NCI-H2196 (cell line): Measurements from ENCODE around the gene VPS26C.

Experiments
- DNase-seq: peaks from one replicate; lab custom pipeline; 2025; ENCODE audit not compliant: unreplicated experiment; lab: John Stamatoyannopoulos, UW

The VPS26C gene

DNA sequence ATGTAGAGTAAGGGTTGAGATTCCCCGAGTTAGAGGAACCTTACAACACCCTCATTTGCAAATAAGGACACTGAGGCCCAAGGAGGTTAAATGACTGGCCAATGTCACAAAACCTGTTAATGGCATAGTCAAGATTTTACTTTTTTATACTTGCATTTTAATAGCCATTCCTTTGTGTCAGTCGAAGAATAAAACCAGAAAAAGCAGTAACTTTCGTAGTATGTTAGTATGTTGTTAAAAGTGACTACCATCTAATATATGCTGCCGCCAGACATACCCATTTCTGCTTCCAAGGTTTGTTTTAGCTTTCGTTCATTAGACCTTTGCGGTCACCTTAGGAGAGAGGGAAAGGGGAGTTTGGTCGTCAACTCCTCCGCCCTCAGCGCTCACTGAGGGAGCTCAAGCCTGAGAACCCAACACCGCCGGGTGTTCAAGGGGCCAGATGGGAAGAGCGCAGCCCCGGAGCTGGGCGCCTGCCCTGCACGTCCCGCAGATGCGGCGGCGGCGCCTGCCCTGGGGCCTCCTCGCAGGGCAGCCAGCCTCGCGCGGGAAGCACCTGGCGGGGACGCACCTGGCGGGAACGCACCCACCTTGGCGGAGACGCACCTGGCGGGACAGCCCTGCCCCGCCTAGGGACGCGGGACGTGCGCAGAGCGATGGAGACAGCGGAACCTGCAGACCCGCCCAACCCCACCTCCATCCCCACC lies 466 bp downstream of the VPS26C start:
- peak; percentile 88 for DNase-seq

DNA sequence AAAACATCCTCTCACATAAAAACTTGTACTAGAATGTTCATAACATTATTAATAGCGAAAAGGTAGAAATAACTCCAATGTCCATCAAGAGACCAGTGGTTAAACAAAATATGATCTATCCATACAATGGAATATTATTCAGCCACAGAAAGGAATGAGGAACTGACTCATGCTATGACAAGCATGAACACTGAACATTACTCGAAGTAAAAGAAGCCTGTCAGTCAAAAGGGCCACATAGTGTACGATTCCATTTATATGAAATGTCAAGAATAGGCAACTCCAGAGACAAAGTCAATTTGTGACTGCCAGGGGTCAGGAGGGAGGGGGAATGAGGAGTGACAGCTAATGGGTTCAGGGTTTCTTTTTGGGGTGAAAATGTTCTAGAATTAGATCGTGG lies 2.3 kb downstream of the VPS26C start:
- DNase-seq = no peak

DNA sequence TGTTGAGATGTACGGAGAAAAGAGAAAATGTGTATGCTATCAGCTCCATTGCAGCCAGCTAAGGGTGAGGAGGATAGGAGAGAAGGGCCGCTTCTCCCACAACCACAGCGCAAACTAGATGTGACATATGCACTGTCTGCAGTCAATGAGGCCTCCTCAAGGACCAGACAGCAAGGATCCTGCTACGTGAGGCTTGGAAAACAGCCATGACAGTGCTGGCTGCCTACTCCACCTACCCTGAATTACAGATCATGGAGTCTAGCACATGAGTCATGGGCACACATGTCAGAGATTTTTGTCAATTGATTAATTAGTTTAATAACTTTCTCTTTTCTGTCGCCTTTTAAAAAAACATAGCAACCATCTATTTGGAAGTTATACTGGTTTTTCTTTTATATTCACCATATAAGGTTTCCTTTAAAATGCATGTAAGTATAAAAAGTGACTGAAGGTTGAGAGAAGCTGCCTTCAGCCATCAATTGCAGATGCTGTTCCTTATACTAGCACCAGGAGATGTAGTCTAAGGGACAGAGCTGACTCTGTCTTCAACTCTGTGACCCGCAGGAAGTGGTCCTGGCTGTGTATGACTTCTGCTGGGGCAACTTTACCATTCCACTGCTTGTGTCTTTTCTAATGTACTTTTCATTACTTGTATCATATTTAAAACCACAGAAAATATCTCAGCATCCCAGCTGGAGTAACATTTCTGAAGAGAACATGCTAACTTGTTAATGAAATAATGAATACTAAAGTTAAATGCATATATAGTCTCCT lies 3.1 kb downstream of the VPS26C start:
- DNase-seq = no peak

DNA sequence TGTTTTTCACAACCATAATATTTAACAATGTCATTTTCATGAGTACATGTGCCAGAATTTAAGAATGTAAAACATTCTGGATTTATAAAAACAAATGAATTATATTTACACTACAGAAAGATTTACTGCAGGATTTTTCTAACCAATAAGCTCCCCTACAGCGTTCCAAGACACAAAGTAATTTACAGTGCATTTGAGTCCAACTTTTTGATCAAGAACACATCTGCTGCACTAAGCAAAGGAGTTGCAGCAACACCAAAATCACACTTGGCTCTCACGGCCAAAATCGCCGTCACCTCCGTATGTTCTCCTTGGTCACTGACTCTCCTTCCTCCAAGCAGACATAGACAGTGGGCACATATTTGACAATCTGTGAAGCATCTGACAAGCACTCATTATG lies 7.7 kb downstream of the VPS26C start:
- DNase-seq = no peak

DNA sequence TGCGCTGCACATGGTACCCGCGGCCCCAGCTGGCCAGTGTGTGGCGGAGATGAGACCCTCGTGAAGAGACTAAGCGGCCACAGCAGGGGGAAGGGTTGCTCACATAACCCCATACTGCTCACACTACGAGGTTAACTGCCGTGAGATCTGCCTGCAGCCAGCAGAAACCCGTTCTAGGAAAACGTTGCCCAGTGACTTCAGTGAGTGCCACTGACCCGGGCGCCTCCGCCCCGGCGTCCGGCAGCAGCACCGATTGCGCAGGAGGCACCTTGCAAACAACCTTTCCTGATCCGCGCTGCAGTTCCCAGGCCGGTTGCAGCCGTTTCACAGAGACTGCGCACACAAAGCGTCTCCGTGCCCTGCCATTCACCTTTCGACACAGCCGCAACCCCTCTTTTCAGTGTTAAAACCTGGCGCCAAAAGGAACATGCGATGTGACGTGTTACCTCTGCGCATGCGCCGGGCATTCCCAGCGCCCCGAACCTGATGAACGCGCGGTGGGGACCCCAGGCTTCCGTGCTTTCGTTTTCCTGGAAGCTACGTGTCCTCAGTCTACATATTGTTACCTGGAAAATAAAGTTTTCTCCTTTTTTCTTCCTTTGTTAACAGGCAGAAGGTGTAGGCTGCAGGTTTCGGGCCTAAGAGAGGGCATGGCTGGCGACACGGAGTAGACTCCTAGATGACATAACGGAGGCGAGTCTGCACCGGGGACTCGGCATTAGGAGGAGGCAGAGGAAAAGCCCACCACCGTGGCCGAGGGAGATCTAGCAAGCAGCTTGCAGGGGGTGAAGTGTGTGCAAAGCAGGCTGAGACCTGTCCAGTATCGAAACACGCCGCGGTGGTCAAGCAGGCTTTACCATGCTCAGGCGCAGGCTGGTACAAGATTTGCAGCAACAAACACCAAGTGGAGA lies 8.9 kb downstream of the VPS26C start:
- peak; percentile 91 for DNase-seq

DNA sequence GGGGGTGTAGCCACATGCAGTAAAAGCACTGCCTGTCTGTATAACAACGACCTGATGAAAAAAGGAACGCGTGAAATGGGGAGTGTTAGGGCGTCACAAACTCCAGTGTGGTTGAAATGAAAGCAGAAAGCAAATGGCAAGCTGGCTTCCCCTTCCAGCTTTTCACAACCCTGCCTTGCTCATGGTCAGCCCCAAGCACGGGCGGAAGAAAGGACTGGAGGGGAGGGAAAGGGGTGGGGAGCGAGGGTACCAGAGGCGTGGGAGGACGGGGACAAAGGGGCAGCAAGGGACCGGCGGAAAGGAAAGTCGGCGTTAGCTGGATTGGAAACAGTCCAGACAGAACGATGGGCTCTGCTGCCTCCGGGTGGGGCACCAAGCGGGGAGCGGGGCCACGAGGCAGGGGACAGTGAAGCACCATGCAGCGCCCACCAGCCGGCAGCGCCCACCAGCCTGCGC lies 9.6 kb downstream of the VPS26C start:
- DNase-seq = peak; percentile 59

DNA sequence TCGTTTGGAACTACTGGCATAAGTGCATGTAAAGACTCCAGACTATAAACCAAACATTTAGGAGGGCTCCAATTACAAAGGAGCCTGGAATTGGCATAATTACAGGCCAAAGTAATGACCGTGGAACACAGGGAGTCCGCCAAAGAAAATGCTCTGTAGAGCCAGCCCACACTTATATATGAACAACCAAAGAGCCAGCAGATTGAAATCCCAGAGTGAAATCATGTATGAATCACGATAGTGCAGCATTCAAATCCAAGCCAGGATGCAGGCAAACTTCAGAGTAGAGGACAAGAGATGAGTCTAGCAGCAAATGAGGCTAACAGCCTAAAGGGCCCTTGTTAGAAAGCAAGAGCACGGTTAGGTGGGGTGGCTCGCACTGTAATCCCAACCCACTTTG lies 13.1 kb downstream of the VPS26C start:
- no peak for DNase-seq

DNA sequence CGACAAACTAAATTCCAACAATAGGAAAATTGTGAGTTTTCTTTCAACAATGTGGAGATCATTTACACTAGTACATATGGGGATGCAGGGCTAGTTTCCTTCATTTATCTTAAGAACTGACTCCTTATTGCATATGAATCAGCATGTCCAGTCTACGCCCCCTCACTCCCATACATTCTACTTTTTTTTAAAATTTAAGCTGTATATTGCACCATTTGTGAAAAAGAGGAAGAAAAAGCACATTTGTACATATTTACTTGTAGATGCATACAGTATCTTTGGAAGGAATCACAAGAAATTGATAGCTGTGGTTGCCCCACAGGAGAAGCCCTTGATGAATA lies 15.9 kb downstream of the VPS26C start:
- DNase-seq = no peak

DNA sequence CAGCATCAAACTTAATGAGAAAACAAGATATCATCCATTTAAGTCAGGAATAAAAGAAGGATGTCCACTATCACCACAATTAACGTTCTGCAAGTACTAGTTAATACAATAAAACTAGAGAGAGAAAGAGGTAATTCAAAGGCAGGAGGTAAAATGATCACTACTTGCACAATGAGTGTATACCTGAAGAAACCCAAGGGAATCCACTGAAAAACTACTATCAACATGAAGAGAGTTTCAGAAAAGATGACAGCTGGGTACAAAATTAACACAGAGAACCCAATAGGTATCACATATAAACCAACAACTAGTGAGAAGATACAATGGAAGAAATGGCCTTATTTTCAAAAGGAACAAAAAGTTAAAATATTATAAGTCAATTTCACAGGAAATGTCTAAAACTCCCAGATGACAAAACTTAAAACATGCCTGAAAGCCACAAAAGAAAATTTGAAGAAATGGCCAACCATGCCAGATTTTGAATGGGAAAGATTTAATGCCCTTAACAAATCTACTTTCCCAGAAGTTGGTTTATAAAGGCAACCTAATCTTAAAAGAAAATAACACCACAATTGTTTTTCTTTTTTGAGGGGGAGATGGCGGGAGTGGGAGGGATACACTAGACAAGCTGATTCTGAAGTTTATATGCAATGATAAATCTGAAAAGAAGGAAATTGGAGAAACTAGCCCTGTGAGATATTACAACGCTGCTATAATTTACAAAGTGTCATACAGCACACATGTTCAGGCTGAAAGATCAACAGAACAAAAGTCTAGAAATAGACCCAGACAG lies 17.8 kb downstream of the VPS26C start:
- no peak for DNase-seq

DNA sequence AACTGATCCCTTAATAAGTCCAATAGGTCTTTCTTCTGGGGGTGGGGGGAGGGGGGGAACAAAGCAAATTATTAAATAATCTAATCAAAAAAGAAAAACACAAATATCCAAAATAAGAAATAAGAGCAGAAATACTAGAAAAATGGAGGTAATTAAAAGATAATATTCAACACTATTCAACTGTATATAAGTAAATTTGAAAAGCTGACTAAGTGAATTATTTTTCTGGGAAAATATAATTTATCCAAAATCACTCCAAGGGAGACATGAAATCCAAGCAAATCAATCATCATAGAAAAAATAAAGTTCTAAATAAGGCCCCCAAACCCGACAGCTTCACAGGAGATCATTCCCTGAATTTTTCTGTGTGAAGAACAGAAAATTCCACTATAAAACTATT lies 18.8 kb downstream of the VPS26C start:
- DNase-seq = no peak

DNA sequence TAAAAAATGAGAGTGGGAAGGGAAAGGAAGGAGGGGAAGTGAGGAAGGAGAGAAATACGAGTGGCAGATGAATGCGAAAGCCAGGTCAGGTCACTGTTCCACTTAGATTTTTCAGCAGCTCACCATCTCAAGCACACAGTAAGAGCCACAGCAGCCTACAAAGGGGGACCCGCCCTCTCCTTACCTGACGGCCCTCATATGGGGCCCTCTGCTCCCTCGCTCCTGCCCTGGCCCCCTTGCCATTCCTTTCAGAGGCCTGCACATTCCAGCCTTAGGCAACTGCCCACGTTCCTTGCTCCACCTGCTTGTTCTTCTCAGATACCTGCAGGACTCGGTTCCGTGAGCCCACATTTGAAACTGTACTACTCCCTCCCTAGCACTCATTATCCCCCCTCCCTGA lies 22.0 kb downstream of the VPS26C start:
- DNase-seq = no peak

DNA sequence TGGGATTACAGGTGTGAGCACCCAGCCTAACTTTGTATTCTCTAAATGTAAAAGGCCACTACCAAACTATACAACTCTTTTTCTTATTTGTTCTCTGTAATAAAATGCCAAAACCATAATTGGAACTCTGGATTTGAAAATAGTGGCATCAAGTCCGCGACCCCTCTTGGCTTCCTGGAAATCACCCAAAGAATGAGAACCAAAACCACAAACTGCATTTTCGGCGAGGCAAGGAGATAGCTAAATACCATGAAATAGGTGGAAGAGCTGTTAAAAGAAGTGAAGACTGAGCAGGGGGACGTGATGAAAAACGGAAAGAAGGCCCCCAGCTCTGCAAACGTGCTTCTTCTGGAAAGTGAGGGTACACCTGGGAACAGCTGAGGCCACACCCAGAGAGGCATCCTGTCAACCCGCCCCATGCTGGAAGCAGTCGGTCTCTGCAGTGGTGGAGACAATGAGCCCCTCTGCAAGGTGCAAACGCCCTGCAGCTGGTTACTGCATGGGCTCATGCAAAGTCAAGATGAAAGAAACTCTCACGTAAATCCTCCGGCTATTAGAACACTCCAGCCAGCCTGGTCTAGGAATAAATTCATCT lies 22.5 kb downstream of the VPS26C start:
- DNase-seq = no peak

DNA sequence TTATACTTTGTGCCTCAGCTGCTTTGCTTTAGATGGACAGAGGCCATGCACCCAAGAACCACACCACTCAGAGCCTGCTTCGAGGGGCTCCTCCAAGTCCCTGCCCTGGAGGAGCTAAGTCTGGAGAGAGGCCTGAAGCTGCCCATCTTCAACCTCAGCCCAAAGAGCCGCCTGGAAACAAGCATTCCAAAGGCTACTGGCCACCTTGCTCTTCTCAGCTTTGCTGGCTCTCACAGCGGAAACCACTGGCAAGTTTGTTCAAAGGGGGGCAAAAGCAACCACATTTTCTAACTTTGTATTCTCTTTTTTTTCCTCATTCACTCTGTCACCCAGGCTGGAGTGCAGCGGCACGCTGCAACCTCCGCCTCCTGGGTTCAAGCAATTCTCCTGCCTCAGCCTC lies 23.2 kb downstream of the VPS26C start:
- DNase-seq = no peak

DNA sequence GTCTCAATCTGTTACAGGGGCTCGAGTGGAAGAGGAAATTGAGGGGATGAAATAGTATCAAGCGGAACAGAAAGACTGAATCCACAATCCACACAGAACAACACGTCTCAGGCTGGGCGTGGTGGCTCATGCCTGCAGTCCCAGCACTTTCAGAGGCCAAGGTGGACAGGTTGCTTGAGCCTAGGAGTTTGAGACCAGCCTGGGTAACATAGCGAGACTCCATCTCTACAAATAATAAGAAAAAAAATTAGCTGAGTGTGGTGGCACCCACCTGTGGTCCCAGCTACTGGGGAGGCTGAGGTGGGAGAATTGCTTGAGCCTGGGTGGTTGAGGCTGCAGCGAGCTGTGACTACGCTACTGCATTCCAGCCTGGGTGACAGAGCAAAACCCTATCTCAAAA lies 25.7 kb downstream of the VPS26C start:
- DNase-seq = no peak

DNA sequence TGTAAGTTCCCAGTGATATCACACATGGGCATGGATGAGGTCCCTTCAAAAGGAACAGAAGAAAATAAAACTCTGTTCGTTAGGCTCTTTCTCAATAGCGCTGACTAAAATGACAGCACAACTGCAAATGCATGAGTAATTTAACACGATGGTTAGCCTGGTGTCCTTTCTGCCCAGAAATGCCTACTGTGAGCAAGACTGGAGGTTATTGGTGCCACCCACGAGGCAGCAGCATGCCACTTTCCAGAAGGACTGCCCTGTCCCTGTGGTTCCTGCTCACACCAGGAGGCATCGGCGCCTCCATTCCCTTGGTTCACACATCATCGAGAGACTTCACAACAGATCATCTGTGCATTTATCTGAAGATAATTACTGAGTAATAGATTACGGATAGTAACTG lies 26.2 kb downstream of the VPS26C start:
- DNase-seq = no peak

DNA sequence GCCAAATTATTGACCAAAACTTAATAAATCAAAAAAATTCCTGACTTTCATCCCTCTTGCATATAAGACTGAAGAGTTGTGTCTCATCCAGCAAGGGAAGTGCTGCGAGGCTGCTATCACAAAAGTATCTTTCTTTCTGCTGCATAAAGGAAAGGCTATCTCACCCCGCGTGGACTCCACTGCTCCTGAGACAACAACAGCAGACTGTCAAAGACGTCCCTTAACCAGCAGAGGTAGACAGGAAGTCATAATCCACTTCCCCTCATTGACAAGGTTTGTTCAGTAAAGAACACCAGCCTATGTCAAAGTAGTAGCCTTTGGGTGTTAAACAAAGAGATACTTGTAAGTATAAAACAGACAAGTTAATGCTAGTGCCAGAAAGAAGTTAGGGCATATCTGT lies 29.4 kb downstream of the VPS26C start:
- DNase-seq = no peak

DNA sequence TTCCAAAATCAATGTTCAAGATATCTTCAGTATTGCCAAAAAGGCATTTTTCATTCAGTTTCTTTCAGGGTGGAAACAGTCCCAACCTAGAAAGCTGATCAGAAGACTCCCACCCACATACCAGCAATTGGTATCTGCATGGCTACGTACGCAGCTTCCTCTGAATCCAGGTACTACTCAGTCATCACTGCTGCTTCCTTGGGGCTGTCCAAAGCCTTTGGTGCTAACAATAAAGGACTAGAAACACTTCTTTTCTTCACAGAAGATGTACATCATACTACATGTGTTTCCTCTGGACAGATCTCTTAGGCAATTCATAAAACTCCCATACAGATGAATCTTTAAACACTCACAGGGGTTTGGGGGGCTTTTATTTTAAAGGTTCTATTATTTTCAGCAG lies 29.8 kb downstream of the VPS26C start:
- DNase-seq = no peak

DNA sequence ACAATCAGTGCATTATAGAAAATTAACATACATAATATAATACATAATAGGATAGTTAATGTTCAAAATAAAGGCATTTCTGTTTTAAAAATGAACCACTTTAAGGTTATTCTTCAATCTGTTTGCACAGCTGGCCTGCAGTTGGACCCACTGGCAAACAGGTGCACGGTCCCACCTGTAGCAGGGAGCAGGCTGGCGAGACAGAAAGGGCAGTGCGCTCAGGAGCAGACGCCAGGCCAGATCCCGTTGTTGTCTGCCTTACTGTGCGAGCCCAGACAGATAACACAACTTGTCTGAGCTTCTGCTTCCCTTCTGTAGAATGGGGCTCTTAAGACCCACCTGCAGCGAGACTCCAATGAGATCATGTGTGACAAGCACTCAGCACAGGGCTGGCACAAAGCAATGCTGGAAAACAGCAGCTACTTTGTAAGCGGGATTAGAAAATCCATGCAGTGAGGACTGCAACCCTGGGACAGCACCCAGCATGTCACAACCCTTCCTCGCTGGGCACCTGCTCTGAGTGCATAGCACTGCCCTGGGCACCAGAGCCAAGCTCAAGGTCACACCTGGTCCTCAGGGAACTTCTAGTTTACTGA lies 33.5 kb downstream of the VPS26C start:
- no peak for DNase-seq

DNA sequence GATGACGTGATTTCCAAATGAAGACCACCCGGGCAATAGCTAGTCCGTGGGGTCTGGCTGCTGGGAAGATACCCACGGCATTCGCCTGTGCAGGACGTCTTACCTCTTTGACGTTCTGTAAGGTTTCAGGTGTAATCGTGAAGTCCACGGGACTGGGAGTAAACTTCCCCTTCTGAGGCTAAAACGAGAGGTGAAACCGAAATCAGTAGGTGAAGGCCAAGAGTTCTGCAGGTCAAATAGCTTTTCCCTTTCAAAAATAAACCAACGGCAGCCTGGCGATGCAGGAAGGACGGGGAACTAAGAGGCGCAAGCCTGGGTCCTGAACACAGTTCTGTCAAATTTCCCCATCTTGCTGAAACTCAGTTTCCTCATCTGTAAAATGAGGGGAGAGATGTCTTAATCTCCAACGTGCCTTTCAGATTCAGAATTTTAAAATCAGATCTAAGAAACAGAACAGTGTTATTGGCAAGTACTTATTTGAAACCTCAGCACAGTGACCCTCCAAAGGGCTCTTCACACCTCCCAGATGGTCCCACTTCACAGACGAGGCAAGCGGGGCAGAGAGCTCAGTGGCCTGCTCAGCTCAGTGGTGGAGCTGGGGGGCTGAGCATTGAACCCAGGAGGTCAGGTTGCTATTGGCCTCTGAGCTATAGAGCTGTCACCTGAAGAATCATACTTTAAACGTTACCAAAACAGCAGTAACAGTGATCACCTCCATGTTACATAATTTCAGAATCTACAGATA lies 34.7 kb downstream of the VPS26C start:
- DNase-seq = no peak
